HG02763 (cell line): ENCODE data around the gene DNMBP.
"Not testable (repeated sequence)": the region's sequence is repeated elsewhere in the genome, so short reads cannot be mapped to it uniquely, and the experiment has no call there.

Experiments
- ATAC-seq: cut with Tn5 transposase; IDR thresholded peaks from one replicate; pipeline ENCODE4 v1.9.1; 2021; ENCODE audit warnings: mild to moderate bottlenecking, moderate library complexity; ENCODE audit not compliant: unreplicated experiment

DNMBP gene

DNA sequence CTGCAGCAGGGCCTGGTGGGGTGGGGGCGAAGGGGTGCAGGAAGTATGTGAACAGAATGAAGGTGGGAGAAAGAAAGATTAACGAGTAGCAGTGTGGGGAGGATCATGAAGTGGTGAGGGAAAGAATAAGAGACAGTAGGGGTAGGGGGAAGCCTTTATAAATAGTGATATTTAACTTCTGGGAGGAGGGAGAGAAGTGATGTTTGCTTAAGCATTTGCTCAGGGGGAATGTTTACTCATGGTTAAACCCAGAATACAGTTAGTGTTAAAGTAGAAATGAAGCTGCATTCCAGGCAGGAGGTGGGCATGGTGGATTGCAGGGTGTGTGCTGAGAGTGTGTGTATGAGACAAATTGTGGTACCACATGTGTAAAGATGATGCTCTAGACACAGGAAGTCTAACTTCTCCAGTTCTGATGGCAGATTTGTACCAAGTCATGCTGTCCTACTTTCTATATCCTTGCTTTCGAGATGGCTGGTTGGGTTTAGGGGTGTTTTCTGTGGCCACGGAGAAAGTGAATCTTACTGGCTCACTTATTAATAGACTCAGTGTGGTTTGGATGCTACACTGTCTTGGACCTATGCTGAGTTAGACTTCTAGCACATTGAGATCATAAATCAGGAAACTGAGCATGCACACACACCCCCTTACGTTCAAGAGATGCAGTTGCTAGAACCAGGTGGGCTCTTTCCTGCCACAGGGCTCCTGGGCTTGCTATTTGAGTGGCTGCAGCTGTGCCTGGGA is 10.6 kb upstream of the DNMBP start:
- peak; percentile 49 for ATAC-seq

DNA sequence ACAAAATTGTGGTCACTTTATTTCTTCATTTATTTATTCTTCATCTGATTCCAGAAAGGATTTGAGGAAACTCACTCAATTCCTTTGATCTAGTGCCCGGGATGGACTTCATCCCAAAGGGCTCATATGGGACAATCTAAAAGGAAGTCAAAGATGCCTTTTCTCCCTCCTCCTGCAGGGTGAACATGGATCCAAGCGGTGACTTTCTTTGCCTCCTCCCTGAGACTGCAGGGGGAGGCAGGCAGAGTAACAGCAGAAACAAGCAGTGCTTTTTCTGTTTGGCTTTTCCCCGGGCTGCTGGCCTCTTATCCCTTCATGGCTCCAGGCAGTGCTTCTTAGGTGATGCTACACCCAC is 10.0 kb upstream of the DNMBP start:
- no peak for ATAC-seq

DNA sequence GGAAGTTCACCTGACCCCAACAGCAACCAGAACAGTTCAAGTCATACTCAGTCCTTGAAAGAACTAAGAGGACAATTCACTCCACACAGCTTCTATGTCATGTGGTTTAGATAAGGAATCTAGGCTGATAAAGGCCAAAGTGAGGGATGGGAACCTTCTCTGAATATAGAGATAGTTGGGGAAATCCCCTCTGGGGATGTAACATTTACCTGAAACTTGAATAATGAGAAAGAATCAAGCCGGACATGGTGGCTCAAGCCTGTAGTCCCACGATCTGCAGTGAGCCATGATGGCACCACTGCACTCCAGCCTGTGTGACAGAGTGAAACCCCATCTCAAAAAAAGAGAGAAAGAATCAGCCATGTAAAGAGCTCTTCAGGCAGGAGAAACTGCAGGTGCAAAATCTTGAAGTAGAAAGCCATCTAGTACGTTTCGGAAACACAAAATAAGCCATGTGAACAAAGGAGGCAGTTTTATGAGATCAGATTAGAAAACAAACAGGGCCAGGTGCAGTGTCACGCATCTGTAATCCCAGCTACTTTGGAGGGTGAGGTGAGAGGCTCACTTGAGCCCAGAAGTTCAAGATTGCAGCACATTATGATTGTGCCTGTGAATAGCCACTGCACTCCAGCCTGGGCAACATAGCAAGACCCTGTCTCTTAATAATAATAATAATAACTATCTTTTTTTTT is 4.5 kb upstream of the DNMBP start:
- peak; percentile 71 for ATAC-seq

DNA sequence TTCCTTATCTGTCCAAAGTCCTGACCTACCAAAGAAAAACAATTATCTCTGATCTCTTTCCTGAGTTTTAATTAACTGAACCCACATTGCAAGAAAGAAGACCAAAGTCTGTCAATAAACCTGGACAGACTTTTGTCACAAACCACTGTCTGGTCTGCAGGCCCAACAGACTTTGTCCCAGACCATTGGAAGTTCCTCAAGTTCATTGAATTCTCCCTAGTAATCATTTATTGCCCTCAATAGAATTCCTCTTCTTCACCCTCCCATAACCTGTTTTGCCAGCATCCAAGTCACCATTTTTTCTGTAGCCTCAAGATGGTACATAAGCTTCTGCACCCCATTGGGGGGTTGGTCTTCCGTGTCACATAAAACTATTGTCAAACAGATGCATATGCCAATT is 3.9 kb upstream of the DNMBP start:
- no peak for ATAC-seq

DNA sequence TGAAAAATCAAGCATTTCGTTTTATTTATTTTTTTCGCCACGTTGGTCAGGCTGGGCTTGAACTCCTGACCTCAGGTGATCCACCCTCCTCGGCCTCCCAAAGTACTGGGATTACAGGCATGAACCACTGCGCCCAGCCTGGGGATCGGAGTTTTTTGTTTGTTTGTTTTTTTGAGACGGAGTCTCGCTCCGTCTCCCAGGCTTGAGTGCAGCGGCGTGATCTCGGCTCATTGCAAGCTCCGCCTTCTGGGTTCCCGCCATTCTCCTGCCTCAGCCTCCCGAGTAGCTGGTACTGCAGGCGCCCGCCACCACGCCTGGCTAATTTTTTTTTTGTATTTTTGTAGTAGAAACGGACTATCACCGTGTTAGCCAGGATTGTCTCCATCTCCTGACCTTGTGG is 2.2 kb upstream of the DNMBP start:
- ATAC-seq, result not testable (repeated sequence)

DNA sequence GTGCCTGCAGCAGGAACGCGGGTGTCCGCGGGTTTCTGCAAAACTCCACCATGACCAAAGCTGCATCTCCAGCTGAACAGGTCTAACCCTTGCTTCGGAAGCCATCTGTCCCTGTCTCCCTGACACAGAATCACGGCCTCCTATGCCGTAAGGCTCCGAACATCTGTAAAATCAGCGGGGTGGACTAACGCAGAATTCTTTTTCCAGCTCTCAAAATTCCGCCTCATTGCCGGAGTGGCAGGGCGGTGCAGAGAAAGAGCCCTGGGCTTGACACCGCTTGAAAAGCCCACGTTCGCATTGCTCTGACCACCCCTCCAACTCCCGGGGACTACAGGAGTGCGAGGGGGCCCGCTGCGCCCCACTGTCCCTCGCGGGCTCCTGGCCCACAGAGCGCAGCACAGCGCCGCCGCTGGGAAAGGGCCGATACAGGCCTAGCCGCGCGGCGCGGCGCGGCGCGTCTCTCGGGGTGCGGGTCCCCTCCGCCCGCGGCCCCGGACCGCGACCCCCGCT is 409 bp downstream of the DNMBP start:
- ATAC-seq, result peak; percentile 47

DNA sequence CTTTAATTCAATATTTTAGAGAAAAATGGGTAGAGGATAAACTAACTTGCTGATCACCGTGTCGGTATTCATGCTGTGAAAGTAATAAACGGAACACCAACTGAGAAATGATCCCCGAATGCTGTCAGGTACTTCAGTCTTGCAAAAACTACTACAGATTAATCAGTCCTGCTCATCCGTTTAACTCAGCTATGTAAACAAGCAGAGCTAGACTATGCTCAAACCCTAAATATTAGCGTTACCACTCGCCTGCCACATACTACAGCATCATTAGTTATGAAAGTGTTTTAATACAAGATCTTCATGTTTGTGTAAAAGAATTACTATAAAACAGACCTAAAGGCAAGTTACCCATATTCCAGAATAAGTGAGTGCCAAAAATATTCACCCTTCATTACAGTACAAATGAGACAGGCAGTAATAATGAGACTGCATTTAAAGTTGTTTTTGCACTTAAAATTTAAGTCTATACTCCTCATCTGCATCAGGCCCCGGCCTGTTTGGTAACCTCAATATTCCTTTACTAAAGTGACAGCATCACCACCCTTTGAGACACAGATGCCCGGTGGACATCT is 952 bp downstream of the DNMBP start:
- ATAC-seq, result no peak

DNA sequence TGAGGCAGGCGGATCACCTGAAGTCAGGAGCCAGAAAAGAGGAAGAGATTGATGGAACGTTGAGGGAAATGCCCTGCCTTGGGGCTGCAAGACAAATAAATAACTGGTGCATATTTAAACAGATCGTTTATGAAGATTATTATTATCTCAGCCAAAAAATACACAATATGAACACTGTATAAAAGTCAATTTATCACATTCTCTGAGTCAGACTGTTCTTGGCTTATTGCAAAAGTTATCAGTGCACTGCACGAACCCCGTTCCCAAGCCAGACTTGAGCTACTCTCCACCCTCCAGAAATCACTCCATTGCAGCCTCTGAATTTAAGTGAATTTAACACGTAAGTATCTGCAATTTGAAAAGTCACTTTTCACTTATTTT is 1.6 kb downstream of the DNMBP start:
- ATAC-seq, result no peak

DNA sequence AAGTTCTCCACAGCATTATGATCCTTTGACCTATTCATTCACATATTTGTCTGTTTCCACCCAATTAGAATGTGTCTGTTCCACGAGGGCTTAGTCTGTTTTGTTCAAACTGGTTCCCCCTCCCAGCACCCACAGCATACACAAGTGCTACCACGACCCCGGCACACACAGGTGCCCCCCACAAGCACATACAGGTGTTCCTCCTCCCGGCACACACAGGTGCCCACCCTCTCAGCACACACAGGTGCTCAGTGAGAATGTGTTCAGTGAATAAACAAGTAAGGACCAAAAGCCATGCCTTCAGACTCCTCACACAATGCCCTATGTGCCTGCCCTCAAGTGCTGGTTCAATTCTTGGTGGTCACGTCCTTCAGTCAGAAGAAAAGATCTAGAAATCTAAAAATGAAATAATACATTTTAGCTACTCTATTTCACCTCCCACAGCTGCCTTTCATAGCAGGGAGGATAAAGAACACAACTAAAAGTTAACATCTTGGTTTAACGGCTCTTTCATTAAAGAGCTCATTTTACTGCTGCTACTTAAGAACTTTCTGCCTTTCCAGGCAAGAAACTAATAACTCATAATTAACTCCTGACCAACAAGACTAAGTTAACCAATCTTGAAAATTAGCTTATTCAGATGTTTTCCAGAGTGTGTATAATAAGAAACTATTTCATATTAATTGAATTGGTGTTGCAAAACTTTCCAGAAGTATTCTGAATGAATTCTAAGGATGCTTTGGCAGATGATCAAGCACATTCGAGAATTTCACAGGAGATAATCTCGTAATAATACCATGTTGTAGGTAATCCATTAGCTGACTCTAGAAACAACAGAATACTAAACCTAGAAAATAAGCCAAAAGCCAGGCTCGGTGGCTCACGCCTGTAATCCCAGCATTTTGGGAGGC is 2.3 kb downstream of the DNMBP start:
- no peak for ATAC-seq

DNA sequence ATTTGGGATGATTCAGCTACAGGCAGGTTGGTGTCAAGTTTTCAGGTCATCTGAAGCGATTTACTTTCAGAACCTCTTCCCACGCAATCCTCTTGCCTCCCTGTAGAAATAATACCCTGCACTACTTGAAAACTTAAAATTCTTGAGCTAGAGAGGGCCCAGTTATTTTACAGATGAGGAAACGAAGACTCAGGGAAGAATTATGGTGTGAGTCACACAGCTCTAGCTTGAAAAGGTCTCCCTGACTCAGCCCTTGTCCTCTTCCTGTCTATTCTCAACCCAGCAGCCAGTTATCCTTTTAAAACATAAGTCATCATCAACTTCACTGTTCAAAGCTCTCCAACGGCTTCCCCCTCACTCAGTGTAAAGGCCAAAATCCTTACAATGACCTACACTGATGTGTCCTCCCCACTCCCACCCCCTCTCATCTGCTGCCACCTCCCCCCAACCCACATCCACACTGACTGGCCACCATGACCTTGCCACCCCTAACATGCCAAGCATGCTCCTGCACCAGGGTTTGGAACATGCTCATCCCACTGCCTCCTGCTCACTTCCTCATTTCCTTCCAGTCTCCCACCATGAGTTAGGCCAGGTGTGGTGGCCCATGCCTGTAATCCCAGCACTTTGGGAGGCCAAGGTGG is 3.4 kb downstream of the DNMBP start:
- no peak for ATAC-seq

DNA sequence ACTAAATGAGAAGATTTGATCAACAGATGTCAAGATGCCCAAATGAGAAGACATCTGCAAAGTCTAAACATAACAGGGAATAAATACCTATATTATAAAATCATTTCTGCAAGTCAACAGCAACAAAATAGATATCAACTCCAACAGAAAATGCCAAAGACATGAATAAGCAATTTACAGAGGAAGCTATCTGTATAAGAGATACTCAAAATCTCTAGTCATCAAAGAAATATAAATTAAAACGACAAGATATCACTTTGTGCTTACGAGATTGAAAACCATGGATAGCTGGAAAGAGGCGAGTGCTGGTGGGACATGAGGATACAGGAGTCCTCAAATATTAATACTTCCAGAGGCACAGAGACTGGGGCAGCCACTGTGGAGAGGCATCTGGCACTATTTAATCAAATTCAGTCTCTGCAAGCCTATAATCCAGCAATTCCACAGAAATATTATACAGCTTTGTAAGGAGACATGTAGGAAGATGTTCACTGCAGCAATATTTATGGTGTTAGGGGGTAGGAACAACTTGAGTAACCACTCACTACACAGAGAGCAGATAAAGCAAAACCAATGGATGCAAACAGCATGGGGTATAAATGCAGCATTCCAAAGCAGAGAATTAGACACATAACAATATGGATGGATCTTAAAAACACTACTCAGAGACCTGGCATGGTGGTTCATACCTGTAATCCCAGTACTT is 4.8 kb downstream of the DNMBP start:
- ATAC-seq, result no peak

DNA sequence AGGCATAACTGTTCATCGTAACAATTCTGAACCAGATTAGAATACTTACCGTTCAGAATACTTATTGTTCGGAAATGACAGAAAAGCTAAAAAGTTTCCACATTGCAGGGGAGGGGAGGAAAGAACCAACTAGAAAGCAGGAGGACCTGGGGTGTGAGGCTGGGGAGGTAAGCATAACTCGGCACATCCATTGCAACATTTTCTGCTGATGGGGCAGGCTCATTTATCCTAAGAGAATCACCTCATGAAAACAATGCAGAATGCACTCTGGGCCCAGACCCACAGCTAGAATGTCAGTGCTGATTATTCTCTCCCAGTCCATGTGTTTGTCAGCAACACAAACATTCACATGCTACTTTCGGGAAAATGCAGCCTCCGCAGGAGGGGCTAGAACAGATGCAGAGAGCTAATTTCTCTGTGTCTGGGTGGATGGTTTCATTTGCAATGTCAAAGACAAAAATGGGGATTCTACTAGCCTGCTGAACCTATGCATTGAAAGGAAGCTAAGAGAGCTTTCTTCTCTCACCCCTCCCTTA is 9.6 kb downstream of the DNMBP start:
- ATAC-seq, result no peak

DNA sequence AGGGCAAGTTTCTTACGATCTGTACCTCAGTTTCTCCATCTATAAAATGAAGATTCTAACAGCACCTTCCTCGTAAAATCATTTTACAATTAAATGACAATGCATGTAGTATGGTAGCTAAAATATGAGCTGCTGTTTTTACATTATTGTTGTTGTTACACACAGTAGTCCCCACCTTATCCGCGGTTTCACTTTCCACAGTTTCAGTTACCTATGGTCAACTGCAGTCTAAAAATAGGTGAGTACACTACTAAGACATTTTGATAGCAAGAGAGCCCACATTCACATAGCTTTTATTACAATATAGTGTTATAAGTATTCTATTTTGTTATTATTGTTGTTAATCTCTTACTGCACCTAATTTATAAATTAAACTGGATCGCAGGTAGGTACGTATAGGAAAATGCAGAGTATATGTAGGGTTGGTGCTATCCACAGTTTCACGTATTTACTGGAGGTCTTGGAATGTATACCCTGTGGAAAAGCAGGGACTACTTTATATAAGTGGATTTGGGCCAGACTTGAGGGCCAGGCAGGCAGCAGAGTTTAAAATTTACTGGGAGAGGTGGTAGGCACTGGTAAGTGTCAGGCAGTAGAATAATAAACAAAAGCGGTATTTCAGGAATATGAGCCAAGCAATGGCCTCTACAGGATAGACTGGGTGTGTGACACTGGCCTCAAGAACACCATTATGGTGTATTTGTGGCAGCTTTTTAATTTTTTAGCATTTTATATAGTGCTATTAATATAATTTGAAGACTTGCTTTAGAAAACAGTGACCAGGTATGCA is 10.2 kb downstream of the DNMBP start:
- no peak for ATAC-seq

DNA sequence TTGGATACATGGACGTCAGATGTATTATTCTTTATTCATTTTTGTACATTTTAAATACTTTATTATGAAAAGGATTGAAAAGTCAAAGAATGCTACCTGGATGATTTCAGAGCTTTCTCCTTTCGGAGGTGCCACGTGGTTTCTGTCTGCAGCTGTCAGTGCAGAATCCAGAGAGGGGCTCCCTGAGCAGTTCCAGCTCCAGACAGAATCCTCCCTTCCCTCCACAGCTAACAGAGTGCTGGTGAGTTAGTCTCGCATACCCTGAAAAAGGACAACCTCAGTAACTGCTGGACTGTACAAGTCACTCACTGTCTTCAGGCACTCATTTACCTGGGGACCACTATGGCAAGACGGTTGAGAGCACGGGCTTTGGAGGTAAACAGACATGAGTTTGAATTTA is 10.9 kb downstream of the DNMBP start:
- no peak for ATAC-seq

DNA sequence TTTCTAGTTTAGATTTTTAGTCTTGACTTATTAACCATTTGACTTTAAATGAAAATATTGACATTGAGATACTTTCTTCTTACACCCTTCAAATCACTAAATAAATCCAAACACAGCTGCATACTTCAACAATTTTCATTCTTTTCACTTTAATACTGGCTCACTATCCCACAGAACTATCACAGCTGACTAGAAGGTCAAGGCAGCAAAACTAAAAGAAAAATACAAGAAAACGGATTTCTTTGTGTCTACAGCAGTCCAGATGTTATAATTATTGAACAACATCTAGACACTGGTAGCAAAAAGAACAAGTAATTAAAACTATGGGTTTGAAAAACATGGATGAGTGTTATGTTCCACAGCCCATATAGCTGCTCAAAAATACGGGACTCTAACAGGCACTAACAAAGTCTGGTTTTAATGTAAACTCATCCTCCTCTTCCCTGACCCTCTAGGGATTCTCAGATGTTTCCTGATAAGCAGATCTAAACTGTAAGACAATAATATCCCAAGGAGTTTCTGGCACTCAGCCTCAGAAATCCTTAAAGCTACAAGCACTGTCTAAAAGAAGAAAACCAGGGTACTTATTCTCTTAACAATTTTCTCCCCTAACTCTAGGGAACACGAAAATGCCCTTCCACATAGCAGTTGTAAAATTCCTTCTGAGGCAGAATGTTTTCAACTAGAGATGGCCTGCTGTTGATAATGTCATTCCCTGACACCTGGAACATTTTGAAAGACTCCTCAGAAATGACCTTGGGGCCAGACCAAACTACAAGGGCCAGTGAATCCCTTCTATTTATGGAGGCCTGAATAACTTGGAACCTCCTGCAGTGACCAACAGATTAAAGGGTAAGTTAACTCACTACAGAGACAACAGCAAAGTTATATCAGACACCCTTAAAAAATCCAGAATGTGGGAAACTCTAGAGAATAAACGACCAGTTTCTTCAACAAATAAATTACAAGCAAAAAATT is 12.8 kb downstream of the DNMBP start:
- ATAC-seq, result no peak

DNA sequence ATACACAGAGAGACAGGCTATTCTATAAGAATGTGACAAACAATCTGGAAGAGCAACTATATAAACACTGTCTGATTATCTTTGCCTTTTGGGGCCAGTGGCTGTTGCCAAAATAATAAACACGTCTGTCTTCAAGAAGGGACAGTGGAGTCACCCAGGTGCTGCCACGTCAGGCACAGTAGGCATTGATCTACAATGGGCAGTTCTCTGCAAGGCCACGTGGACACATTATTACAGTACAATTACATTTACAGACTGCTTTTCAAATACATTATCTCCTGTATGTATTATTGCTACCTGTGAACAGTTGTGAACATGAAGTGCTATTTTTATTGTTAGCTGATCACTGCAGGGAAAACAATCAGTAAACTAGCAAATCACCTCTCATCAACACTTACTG is 14.0 kb downstream of the DNMBP start:
- no peak for ATAC-seq

DNA sequence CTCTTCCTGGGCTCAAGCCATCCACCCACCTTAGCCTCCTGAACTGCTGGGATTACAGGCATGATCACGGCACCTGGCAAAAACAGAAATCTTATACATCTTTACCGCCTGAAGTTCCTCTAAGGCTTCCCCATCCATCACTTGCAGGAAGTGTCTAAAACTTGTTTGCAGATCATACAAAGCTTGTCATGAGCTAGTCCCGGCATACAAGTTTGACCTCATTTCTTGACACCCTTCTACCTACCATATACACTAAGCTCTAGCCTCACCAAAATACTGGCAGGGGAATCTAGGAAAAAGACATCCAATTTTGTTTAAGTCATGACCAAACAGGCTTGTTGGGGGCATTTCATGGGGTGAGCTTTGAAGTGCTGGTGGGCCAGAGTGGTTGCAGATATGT is 14.5 kb downstream of the DNMBP start:
- ATAC-seq, result no peak

DNA sequence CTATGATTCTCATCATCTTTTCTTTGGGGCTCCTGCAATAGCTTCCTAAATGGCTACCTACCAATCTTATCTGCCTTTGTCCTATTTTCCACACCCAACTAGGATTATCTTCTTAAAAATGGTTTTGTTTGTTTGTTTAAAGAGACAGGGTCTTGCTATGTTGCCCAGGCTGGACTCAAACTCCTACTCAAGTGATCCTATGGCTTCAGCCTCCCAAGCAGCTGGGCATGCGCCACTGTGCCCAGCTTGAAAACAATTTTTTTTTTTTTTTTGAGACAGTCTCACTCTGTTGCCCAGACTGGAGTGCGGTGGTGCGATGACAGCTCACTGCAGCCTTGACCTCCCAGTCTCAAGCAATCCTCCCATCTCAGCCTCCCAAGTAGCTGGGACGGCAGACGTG is 14.9 kb downstream of the DNMBP start:
- ATAC-seq, result no peak
